GM12872 (cell line): ENCODE data around the gene ATG7.

Experiments used
- TF ChIP-seq, protein P1 (sequence below): IDR thresholded peaks from 3 replicates; pipeline ENCODE4 v1.5.1; 2011; ENCODE audit warnings: low read depth, mild to moderate bottlenecking, low read length, moderate library complexity; ENCODE audit not compliant: insufficient read depth

The ATG7 gene

GRCh38 chr3:11555881-11556633, 283.9 kb downstream of the ATG7 start:
- TF ChIP-seq, protein P1, sequence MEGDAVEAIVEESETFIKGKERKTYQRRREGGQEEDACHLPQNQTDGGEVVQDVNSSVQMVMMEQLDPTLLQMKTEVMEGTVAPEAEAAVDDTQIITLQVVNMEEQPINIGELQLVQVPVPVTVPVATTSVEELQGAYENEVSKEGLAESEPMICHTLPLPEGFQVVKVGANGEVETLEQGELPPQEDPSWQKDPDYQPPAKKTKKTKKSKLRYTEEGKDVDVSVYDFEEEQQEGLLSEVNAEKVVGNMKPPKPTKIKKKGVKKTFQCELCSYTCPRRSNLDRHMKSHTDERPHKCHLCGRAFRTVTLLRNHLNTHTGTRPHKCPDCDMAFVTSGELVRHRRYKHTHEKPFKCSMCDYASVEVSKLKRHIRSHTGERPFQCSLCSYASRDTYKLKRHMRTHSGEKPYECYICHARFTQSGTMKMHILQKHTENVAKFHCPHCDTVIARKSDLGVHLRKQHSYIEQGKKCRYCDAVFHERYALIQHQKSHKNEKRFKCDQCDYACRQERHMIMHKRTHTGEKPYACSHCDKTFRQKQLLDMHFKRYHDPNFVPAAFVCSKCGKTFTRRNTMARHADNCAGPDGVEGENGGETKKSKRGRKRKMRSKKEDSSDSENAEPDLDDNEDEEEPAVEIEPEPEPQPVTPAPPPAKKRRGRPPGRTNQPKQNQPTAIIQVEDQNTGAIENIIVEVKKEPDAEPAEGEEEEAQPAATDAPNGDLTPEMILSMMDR = no peak

GRCh38 chr3:11556851-11557644, 284.9 kb downstream of the ATG7 start:
- TF ChIP-seq, protein P1 = no peak

- TF ChIP-seq, protein P1 = no peak
Observed at GRCh38 chr3:11558002-11558401, 285.8 kb downstream of the ATG7 start.

DNA sequence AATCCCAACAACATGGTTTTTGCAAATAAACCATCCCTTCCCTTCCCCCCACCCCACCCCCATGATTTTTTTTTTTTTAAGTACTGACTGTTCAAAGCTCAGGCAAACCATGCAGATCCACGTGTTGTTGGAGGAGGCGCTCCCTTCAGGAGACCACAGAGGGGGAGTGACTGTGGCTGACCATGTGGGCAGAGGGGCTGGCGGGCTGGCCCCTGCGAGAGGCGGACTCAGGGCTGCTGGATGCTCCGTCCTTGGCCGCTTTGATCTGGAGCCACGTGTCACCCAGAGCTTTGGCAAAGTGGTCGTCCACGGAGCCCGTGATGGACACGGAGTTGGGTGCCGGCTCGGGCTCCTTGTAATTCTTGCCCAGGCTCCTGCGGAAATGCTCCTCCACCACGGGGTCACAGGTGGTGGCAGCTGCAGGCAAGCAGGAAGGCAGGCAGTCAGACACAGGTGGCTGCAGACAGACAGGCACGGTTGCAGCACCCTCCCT, 286.3 kb downstream of the ATG7 start:
- TF ChIP-seq, protein P1 = no peak

- TF ChIP-seq, protein P1 = no peak
Observed at GRCh38 chr3:11558918-11559815, 287.0 kb downstream of the ATG7 start.

DNA sequence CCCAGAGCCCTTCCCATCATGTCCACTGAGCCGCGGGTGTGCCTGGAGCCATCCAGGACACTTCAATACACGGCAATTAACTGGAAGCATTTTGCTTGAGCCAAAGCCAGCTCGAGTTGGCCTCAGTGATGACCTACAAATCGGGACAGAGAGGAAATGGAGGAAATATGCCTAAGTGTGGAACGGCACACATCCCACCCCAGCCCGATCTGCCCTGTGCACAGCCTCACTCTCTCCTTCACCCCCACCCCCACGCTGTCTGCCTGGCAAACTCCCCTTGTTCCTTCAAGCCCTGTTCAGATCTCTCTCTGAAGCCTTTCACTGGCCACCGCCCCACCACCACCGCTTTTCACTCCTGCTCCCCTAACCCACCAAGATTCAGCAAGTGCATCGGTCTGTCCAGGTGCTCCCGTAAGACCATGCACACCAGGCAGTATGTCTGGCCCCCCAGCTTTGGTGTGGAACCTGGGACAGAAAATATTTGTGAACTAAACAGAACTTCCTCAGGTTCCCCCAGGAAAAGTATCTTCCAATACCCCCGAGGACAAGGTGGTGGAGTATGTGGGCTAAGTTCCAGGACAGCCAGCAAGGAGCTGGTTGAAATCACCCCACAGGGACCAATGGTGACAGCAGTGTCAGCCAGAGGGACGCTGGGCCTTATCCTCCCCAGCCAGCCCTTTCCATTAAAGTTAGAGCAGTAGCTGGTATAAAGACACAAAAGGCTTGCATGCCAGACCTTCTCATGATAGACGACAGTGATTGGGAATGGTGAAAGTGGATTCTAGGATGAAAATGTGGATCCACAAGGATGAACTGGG, 287.8 kb downstream of the ATG7 start:
- TF ChIP-seq, protein P1 = no peak
